Aorta (tissue), 5 donors: ENCODE results near the gene FYN. TPM values are rescaled to one million over a fixed set of nuclear protein-coding genes. Genes with fewer than 3 reads are reported as not detected.

Experiments used
- ATAC-seq: fragments of 200-7000 bp; cut with Tn5 transposase; one replicate; pipeline ENCODE4 v1.9.1; 2022; ENCODE audit warnings: moderate library complexity; ENCODE audit not compliant: low FRiP score
- DNase-seq, 2 donors: peaks; one replicate each; pipeline ENCODE4 v3.0.0-alpha.2; 2020
- H3K27ac ChIP-seq, 2 donors: one replicate each; pipeline ENCODE4 v1.5.1; 2013; ENCODE audit warnings: low read length in 2 of 2, mild to moderate bottlenecking in 2 of 2, moderate library complexity in 2 of 2, control low read depth in 1 of 2, inconsistent platforms in 1 of 2, low read depth in 1 of 2
- H3K27me3 ChIP-seq, 2 donors: one replicate each; pipeline ENCODE4 v1.6.1; 2013; ENCODE audit warnings: control low read depth in 1 of 2, low read length in 1 of 2, mild to moderate bottlenecking in 1 of 2, moderate library complexity in 1 of 2; ENCODE audit not compliant: insufficient read depth in 2 of 2, control insufficient read depth in 1 of 2
- H3K36me3 ChIP-seq, 2 donors: one replicate each; pipeline ENCODE4 v1.6.1; 2013; ENCODE audit warnings: control low read depth in 1 of 2, low read length in 1 of 2, mild to moderate bottlenecking in 1 of 2; ENCODE audit not compliant: insufficient read depth in 2 of 2, control insufficient read depth in 1 of 2
- H3K4me1 ChIP-seq, 2 donors: one replicate each; pipeline ENCODE4 v1.6.1; 2013; ENCODE audit warnings: low read length in 2 of 2, control low read depth in 1 of 2, mild to moderate bottlenecking in 1 of 2, moderate library complexity in 1 of 2; ENCODE audit not compliant: insufficient read depth in 2 of 2, control insufficient read depth in 1 of 2
- H3K4me3 ChIP-seq, 2 donors: one replicate each; pipeline ENCODE4 v1.5.1; 2013; ENCODE audit warnings: low read length in 2 of 2, control low read depth in 1 of 2, mild to moderate bottlenecking in 1 of 2
- H3K9me3 ChIP-seq: one replicate; pipeline ENCODE4 v1.6.1; 2013; ENCODE audit warnings: mild to moderate bottlenecking, low read length; ENCODE audit not compliant: control insufficient read depth
- WGBS, 2 donors: extraction: QIAGEN DNeasy Blood & Tissue Kit; methylation state at CpG; one replicate each; pipeline ENCODE4 v1.1.7; 2013; 5-methylcytosine and 5-hydroxymethylcytosine counted together
- intact Hi-C, 2 donors: fragments of 100-400 bp; cut with DNase I; formaldehyde crosslinking; loops; one replicate each; pipeline versions ENCODE4 v1.14.2 to v1.15.0; 2022
- polyA plus RNA-seq, 2 donors: library from polyadenylated mRNA; stranded (reverse); fragments of 200-250 nt; gene quantifications; one replicate each; pipeline ENCODE4 v1.2.3, GENCODE V29; 2013
- total RNA-seq, 2 donors: library from RNA; stranded (reverse); fragmentation: NEBNext Ultra II Directional; extraction: Animal tissue kit (Norgen Biotek cat#: 25700); gene quantifications; one replicate each; pipeline ENCODE4 v1.2.1, GENCODE V29; 2021
- donor health status: healthy with polysubstance abuse.
- donor health status: Bipolar disorder and iron deficiency.
- donor health status: DM: no; HTN: no; CAD: no.
- donor health status: DM: no; HTN: no; CAD: no.
- donor health status: DM: yes; HTN: yes; CAD: no.

The FYN gene
- total and polyA plus RNA-seq, 4 donors: 31.7 to 162 (median 66.3) TPM

GRCh38 chr6:111725446-111726112 is 147.7 kb downstream of the FYN start:
- DNase-seq (peak; percentile 71 to 80), ATAC-seq (peak; percentile 68)
- no peak overlapping the region for H3K27ac ChIP-seq
- intact Hi-C loops: no loop called here
- 44 to 53% methylated on average over 7 of the region's 7 CpGs for WGBS, 2 donors
- no peaks in the 10 kb centered on the region for H3K9me3 ChIP-seq
- no peaks in the 10 kb centered on the region for H3K27me3 ChIP-seq
- no peak overlapping the region for H3K4me3 ChIP-seq
- no peaks in the 10 kb centered on the region for H3K4me1 ChIP-seq
- no peaks in the 10 kb centered on the region for H3K36me3 ChIP-seq

- H3K36me3 ChIP-seq: no peaks in the 10 kb centered on the region
- ATAC-seq (no peak), DNase-seq (no peak)
- no peak overlapping the region for H3K4me3 ChIP-seq
- no peaks in the 10 kb centered on the region for H3K27me3 ChIP-seq
- no peaks in the 10 kb centered on the region for H3K4me1 ChIP-seq
- 81 to 85% methylated on average over 3 of the region's 3 CpGs for WGBS, 2 donors
- no peak overlapping the region for H3K27ac ChIP-seq
- no peaks in the 10 kb centered on the region for H3K9me3 ChIP-seq
- intact Hi-C loops: no loop called here
These were observed 148.7 kb downstream of the FYN start for GRCh38 chr6:111724505-111724904.

- Histone ChIP-seq H3K27ac (no peak overlapping the region), H3K27me3 (no peaks in the 10 kb centered on the region), H3K36me3 (no peaks in the 10 kb centered on the region), H3K4me3 (no peak overlapping the region), H3K4me1 (no peaks in the 10 kb centered on the region), H3K9me3 (no peaks in the 10 kb centered on the region)
- intact Hi-C loops: no loop called here
- 97 to 98% methylated on average over 5 of the region's 5 CpGs for WGBS, 2 donors
- ATAC-seq (no peak), DNase-seq (no peak)
These were observed 149.2 kb downstream of the FYN start for GRCh38 chr6:111724039-111724438.

- DNase-seq: no peak
- no peaks in the 10 kb centered on the region for H3K27me3 ChIP-seq
- no peak for ATAC-seq
- H3K9me3 ChIP-seq: no peaks in the 10 kb centered on the region
- intact Hi-C loops: no loop called here
- 90 to 91% methylated on average over 7 of the region's 7 CpGs for WGBS, 2 donors
- no peaks in the 10 kb centered on the region for H3K36me3 ChIP-seq
- H3K4me3 ChIP-seq: no peak overlapping the region
- no peak overlapping the region for H3K27ac ChIP-seq
- no peaks in the 10 kb centered on the region for H3K4me1 ChIP-seq
These were observed 149.8 kb downstream of the FYN start for GRCh38 chr6:111723412-111723970.

DNA sequence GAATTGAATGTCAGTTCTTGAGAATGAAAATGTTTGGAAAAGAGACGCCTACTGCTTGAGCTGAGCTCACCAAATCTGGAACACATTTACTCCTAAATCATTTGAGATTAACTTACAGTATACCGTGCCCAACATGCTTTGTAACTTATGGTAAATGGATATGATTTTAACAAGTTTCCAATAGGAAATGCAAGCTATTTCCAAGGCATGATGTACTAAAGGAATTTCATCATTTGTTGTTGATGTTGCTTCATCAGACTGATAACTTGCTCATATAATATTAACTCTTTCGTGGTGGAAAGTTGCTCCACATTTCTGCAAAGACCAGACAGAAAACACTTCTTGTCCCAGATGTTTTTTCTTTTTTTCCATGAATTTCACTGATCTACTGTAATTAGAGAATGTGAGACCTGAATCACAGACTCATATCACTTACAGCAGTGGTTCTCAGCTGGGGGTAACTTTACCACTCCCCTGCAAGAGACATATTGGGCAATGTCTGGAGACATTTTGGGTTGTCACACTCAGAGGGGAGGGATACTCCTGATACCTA is 151.0 kb downstream of the FYN start:
- no peak overlapping the region for H3K4me3 ChIP-seq
- H3K9me3 ChIP-seq: no peaks in the 10 kb centered on the region
- no peaks in the 10 kb centered on the region for H3K4me1 ChIP-seq
- intact Hi-C loops: no loop called here
- 23 to 52% methylated on average over 3 of the region's 3 CpGs for WGBS, 2 donors
- H3K27me3 ChIP-seq: no peaks in the 10 kb centered on the region
- ATAC-seq: peak; percentile 37
- DNase-seq: no peak
- H3K36me3 ChIP-seq: no peaks in the 10 kb centered on the region
- H3K27ac ChIP-seq: no peak overlapping the region

DNA sequence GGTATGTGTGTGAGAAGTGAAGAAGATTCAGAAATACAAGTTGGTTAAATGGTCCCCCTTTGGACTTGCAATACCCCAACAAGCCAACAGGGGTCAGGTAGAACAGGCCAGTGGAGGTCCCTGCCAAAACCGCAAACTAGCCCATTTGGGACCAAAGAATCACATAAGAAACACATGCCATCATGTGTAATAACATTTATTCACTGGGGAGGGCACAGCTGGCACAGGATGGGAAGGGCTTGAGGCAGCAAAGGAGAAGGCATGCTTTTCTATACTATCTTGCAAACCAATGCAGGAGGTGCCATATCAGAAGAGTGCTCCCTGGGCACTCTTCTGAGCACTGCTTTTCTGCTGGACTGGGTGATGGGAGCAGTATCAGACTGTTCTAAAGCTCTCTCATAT is 151.5 kb downstream of the FYN start:
- Histone ChIP-seq H3K27ac (no peak overlapping the region), H3K27me3 (no peaks in the 10 kb centered on the region), H3K9me3 (no peaks in the 10 kb centered on the region), H3K4me1 (no peaks in the 10 kb centered on the region), H3K4me3 (no peak overlapping the region), H3K36me3 (no peaks in the 10 kb centered on the region)
- ATAC-seq: peak; percentile 42
- intact Hi-C loops: no loop called here
- 26 to 76% methylated on average over 1 of the region's 1 CpG for WGBS, 2 donors
- no peak for DNase-seq

DNA sequence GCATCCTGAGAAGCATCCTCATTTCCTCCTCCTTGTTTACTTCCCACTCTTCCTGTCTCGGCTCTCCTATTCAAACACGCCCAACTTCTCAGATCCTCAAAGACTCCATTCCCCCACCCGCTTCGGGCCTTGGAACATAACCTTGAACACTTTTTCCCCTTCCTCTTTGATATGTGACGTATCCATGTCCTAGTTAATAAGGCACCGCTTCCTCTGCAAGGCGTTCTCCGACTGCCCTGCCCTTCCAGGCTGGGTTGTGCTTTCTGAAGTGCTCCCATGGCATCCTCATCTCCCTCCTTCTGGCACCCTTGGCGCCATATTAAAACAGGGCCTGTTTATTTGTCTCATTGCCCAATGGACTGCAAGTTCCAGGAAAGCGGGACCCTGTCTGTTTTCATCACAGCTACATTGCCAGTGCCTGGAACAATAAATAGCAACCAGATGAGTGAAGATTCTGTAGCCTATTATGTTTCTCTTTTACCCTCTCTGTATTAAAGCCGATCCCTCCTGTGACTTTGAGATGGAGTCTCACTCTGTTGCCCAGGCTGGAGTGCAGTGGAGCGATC is 152.2 kb downstream of the FYN start:
- H3K27ac ChIP-seq: no peak overlapping the region
- intact Hi-C loops: no loop called here
- H3K4me1 ChIP-seq: no peaks in the 10 kb centered on the region
- 94 to 96% methylated on average over 12 of the region's 12 CpGs for WGBS, 2 donors
- H3K9me3 ChIP-seq: no peaks in the 10 kb centered on the region
- H3K36me3 ChIP-seq: no peaks in the 10 kb centered on the region
- DNase-seq: no peak
- no peak overlapping the region for H3K4me3 ChIP-seq
- no peak for ATAC-seq
- H3K27me3 ChIP-seq: no peaks in the 10 kb centered on the region

GRCh38 chr6:111718990-111719389 is 154.3 kb downstream of the FYN start:
- DNase-seq (no peak), ATAC-seq (no peak)
- Histone ChIP-seq H3K27me3 (no peaks in the 10 kb centered on the region), H3K36me3 (no peaks in the 10 kb centered on the region), H3K9me3 (no peaks in the 10 kb centered on the region), H3K4me1 (no peaks in the 10 kb centered on the region), H3K27ac (no peak overlapping the region), H3K4me3 (no peak overlapping the region)
- WGBS, 2 donors: 93 to 95% methylated on average over 3 of the region's 3 CpGs
- intact Hi-C loops: no loop called here

GRCh38 chr6:111718326-111718725 is 154.9 kb downstream of the FYN start:
- Histone ChIP-seq H3K4me3 (no peak overlapping the region), H3K36me3 (no peaks in the 10 kb centered on the region), H3K27ac (no peak overlapping the region), H3K4me1 (no peaks in the 10 kb centered on the region), H3K27me3 (no peaks in the 10 kb centered on the region), H3K9me3 (no peaks in the 10 kb centered on the region)
- intact Hi-C loops: no loop called here
- ATAC-seq (no peak), DNase-seq (no peak)
- 91 to 92% methylated on average over 3 of the region's 3 CpGs for WGBS, 2 donors
